ENCODE results near the gene CYP26B1. TPM values are rescaled to one million over a fixed set of nuclear protein-coding genes. Genes with fewer than 3 reads are reported as not detected.
"Not testable (repeated sequence)": the region's sequence is repeated elsewhere in the genome, so short reads cannot be mapped to it uniquely, and the experiment has no call there.

CYP26B1 gene
- total RNA-seq, 1 donor from 2014 or later: 7.0 TPM

DNA sequence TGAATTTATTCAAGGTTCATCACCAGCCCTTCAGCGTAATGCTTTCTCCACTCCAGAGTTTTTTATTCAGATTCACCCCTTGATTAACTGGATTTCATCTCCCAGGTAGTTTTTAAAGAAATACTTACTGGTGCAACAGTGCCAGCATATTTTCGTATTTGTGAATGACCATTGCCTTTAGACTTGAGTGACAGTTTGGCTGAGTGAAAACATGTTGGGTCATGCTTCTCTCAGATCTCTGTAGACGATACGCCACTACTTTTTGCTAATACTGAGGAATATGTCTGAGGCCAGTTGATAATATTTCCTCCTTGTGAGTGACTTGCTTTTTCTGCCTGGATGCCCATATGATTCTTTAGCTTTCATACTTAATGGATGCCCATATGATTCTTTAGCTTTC lies 51.5 kb downstream of the CYP26B1 start:
- intact Hi-C loops (cut with DNase I): no loop called here
- no peak for DNase-seq (ENCODE audit: low spot score)

DNA sequence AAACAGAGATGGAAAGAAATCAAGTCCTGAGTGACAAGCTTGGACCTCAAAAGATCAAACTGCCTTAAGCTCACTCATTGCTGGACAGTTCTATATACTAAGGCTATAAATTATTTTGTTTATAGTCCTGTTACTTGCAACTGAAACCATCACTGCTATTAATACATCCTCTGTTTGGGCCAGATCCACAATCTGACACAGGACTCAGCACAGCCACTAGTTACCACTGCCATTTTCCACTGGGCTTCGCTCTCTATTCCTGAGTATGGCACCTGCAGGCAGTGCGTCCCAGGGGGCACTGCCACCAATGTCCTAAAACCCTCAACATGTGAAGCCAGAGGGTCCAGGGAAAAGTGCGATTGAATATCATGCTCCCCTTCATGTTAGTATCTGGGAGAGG lies 52.3 kb downstream of the CYP26B1 start:
- intact Hi-C loops (cut with DNase I): no loop called here
- DNase-seq (ENCODE audit: low spot score): no peak

DNA sequence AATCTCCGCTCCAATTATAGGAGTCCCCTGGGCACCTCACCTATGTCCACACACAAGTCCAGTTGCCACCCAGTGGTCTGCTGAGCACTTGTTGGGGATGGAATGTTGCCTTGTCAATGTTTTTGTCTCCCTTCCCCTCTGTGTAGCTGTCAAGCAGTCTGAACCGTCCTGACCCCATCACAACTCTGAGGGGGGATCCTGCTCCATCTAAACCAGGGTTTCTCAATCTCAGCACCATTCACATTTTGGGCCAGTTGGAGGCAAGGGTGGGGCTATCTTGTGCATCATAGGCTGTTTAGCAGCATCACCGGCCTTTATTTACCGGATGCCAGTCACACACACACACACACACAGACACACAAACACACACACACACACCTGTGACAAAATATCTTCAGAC lies 53.0 kb downstream of the CYP26B1 start:
- no peak for DNase-seq (ENCODE audit: low spot score)
- intact Hi-C loops (cut with DNase I): no loop called here

GRCh38 chr2:72092111-72092510 lies 55.6 kb downstream of the CYP26B1 start:
- intact Hi-C loops (cut with DNase I): no loop called here
- no peak for DNase-seq (ENCODE audit: low spot score)

- intact Hi-C loops (cut with DNase I): no loop called here
- DNase-seq (ENCODE audit: low spot score): no peak
These were observed 56.7 kb downstream of the CYP26B1 start for GRCh38 chr2:72090781-72091482.

DNA sequence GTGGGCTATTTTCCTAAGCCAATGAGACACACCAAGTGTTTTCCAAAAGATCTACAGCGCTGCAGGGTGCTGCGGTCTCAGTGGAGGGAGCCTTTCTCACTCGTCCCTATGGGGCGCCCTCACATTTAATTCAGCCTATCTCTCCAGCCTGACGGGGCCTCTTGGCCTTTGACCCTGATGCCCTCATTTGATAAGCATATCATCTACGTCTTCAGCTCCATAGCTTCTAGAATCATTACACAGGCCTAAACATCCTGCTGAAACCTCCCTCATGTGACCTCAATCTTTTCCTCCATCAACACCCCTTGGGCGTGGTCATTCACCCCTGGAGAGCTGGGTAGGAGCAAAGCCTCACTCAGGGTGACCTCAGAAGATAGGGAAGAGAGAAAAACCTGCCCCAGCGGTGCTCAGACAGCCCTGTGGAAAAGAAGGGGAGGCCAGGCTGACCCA lies 57.4 kb downstream of the CYP26B1 start:
- no peak for DNase-seq (ENCODE audit: low spot score)
- intact Hi-C loops (cut with DNase I): no loop called here

DNA sequence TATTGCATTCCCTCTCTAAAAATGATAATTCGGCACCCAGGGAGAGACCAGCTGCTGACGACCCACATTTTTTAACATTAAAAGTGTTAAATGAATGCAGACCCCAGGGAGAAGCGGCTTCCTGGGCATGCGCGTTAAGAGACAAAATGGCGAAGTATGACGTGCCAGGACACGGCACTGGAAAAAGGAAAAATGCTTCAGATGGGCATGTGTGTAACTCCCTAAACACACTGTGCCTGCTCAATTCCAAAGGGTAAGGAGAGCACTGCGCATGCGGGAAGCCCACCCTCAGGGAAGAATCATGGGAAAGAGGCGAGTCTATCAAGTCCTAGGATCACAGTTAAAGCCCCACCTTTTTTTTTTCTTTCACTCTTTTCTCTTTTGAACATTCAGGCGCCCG lies 58.1 kb downstream of the CYP26B1 start:
- DNase-seq (ENCODE audit: low spot score): no peak
- intact Hi-C loops (cut with DNase I): no loop called here

DNA sequence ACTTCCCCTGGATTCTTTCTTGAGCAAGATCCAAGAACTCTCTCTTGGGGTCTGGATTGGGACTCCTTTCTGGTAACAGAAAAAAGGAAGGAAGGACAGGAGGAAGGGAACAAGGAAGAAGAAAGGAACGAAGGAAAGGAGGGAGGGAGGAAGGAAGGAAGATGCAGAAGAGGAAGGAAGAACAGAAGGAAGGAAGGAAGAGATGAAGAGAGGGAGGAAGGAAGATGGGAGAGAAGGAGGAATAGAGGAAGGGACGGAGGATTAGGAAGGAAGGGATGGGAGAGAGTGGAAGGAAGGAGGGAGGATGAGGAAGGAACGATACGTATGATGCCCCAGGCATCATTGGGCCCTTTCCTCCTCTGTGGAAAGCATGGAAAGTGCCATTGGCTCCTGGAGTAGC lies 58.6 kb downstream of the CYP26B1 start:
- intact Hi-C loops (cut with DNase I): no loop called here
- no peak for DNase-seq (ENCODE audit: low spot score)

DNA sequence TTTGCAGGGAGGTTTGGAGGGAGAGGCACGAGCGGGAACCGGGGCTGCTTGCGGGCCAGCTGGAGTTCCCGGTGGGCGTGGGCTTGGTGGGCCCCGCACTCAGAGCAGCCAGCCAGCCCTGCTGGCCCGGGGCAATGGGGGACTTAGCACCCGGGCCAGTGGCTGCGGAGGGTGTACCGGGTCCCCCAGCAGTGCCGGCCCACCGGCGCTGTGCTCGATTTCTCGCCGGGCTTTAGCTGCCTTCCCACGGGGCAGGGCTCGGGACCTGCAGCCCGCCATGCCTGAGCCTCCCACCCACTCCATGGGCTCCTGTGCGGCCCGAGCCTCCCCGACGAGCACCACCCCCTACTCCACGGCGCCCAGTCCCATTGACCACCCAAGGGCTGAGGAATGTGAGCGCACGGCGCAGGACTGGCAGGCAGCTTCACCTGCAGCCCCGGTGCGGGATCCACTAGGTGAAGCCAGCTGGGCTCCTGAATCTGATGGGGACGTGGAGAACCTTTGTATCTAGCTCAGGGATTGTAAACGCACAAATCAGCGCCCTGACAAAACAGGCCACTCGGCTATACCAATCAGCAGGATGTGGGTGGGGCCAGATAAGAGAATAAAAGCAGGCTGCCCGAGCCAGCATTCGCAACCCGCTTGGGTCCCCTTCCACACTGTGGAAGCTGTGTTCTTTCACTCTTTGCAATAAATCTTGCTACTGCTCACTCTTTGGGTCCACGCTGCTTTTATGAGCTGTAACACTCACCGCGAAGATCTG lies 60.6 kb downstream of the CYP26B1 start:
- intact Hi-C loops (cut with DNase I); DNase-seq (ENCODE audit: low spot score): not testable (repeated sequence)

DNA sequence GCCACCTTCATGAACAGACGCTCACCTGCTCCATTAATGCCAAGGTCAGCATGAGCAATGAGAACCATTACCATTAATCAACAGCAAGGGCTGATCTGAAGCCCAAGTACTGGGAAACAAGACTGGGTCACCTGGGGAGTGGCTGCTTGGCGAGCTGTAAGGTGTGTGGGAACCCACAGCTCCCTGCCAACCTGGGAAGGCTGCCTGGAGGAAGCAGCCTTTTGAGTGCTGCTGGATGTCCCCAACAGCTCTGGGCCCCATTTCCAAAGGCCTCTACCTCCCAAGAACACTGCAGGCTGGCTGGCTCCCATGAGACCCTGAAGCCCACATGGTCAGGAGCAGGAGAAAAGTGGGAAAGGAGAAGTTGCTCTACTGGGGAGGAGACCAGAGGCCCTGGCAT lies 62.1 kb downstream of the CYP26B1 start:
- intact Hi-C loops (cut with DNase I): no loop called here

DNA sequence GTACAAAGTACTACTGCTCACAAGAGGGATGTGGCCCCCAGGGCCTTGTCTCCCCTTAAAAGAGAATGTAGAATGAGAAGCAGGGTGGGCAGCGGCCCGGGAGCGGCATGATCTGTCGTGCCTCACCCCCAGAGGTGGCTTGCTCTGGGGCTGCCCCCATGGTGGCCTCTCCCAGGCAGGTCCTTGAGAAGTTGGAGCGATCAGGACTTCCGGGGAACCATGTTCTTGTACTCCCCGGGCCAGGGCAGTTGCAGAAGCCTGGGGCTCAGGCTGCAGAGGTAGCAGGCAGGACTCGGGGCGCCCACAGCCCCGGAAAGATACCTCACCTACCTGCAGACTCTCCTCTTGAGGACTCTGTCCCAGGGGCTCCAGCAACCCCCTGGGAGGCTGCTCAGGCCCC lies 62.6 kb downstream of the CYP26B1 start:
- intact Hi-C loops (cut with DNase I): no loop called here
- no peak for DNase-seq (ENCODE audit: low spot score)

More for the DNA sequence above, 62.1 kb downstream of the CYP26B1 start:
- no peak for DNase-seq (ENCODE audit: low spot score)

GRCh38 chr2:72084584-72084976 lies 63.1 kb downstream of the CYP26B1 start:
- no peak for DNase-seq (ENCODE audit: low spot score)
- intact Hi-C loops (cut with DNase I): no loop called here

DNA sequence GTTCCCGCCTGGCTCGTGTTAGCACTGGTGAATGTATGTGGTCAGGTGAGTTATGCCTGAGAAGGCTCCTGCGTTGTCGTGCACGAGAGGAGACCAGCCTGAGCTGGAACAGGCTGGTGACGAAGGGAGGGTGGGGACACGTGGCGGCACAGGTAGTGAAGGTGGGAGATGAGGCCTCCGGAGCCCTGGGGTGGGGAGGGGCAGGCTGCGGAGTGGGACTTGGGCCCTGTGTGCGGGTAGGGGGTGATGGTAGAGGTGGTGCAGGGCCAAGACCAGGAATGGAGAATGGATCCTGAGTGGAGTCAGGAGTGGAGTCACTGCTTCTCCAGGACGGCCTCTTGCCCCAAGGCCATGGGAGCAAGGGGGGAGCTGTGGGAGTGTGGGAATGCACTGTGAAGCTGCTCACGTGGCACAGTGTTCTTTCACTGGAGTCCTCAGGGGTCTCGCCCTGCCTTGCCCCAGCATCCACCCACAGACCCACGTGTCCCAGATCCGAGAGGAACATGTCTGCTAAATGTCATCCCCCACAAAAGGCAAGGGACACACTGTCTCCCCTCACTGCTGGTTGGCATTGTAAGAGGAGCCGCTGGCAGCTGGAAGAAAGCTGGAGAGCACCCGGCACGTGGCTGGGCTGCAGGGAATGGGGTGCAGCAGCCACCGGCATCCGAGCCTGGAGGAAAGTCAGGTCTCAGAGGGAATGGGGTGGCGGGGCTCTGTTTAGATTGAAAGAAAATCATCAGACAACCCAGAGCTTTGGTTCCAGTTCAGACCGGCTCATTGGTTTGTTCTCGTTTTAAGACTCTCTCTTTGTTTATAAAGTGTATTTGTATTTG lies 63.7 kb downstream of the CYP26B1 start:
- intact Hi-C loops (cut with DNase I): no loop called here
- no peak for DNase-seq (ENCODE audit: low spot score)

GRCh38 chr2:72082887-72083286 lies 64.8 kb downstream of the CYP26B1 start:
- intact Hi-C loops (cut with DNase I): no loop called here
- no peak for DNase-seq (ENCODE audit: low spot score)

DNA sequence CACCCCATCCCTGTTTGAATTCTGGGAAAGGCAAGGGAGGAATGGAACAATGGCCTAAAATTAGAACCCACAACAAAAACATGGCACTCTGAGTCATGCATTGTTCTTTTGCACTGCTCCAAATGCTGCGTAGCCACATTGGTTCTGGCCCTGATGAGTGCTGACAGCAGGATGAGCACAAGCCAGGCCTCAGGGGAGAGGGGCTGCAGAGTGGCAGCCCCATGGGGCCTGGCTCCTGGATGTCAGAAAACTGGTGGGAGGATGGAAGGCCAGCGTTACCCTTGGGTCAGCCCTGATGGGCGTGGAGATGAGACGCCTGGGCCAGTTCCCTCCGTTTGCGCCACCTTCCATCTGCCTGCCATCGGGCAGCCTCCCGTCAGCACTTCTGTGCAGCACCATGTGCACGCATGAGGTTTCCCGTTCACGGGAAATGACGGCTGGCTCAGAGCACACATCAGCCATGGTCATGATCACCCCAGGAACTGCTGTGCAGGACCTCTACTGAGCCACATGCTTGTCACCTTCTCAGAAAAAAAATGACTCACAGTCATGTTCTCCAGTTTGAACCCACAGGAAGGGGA lies 65.6 kb downstream of the CYP26B1 start:
- intact Hi-C loops (cut with DNase I): no loop called here

GRCh38 chr2:72081451-72081850 lies 66.2 kb downstream of the CYP26B1 start:
- intact Hi-C loops (cut with DNase I): no loop called here
- DNase-seq (ENCODE audit: low spot score): no peak

More for the DNA sequence above, 65.6 kb downstream of the CYP26B1 start:
- no peak for DNase-seq (ENCODE audit: low spot score)

- no peak for DNase-seq (ENCODE audit: low spot score)
- intact Hi-C loops (cut with DNase I): no loop called here
These were observed 67.1 kb downstream of the CYP26B1 start for GRCh38 chr2:72080286-72081145.
